HG03469 (cell line): Measurements from ENCODE around the gene CANT1.

Experiments
- ATAC-seq: cut with Tn5 transposase; IDR thresholded peaks from one replicate; pipeline ENCODE4 v1.9.1; 2021; ENCODE audit warnings: mild to moderate bottlenecking, moderate library complexity, moderate number of reproducible peaks; ENCODE audit not compliant: unreplicated experiment

Gene CANT1

GRCh38 chr17:78979780-78980623 lies 29.6 kb downstream of the CANT1 start, which contains the start of gene LGALS3BP:
Gene LGALS3BP, minus strand, starts transcription at chr17:78979923. Its CDS starts 2,732 bp downstream, at chr17:78977191.
- no peak for ATAC-seq

GRCh38 chr17:78977997-78978973 lies 31.3 kb downstream of the CANT1 start:
- ATAC-seq = no peak

- ATAC-seq = no peak
Measured at GRCh38 chr17:78977681-78977943, 32.0 kb downstream of the CANT1 start.

GRCh38 chr17:78976907-78977680 lies 32.5 kb downstream of the CANT1 start:
- ATAC-seq = no peak

- ATAC-seq = no peak
Measured at GRCh38 chr17:78974635-78975591, 34.7 kb downstream of the CANT1 start.

DNA sequence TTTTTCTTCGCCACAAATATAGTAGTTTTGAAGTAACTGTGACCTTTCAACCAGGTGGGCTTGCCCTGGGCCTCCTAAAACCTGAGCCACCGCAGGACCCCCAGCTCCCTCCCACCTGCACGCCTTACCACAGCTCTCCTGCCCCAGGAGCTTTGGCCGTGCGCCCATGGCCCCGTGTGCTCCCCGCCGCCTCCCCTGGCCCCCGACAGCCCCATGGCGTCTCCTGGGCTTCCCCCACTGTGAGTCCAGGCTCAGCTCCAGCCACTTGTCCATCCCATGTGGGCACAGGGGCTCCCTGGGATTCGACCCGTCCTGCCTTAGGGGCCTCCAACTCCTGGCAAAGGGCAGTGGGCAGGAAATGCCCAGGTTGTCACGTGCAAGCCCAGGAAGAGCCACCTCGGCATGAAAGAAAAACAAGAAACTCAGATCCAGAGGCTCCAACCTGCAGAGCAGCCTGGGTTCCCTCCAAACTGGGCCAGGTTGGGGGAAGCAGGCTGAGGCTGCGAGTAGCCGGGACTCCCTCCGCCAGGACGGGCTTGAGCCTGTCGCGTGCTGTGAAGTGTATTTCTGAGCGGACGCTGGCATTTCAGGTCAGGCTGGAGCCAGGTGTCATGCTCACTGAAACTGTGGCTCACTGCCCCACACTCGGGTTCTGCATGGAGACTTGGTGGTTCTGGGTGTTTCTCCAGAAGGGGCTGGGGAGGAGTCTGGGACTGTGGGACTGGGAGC lies 35.6 kb downstream of the CANT1 start:
- no peak for ATAC-seq

DNA sequence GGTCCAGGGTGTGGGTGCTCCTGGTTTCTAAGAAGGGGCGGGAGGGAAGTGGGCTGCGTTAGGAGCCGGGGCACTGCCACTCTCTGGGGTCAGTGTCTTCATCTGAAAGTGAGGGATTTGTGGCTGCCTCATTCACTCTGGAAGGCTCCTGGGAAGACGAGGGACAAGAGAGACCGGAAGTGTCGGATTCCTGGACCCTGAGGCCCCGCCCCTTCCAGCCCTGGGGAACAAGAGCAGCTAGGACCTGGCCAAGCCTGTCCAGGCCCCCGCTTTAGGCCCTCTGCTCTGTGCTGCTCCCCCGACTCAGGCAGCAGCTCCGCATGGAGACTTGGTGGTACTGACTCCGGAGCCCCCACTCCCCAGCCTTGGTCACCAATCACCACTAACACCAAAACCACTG lies 36.4 kb downstream of the CANT1 start:
- ATAC-seq = no peak

GRCh38 chr17:78972507-78973105 lies 37.0 kb downstream of the CANT1 start:
- ATAC-seq = no peak

GRCh38 chr17:78971756-78972506 lies 37.6 kb downstream of the CANT1 start:
- no peak for ATAC-seq

DNA sequence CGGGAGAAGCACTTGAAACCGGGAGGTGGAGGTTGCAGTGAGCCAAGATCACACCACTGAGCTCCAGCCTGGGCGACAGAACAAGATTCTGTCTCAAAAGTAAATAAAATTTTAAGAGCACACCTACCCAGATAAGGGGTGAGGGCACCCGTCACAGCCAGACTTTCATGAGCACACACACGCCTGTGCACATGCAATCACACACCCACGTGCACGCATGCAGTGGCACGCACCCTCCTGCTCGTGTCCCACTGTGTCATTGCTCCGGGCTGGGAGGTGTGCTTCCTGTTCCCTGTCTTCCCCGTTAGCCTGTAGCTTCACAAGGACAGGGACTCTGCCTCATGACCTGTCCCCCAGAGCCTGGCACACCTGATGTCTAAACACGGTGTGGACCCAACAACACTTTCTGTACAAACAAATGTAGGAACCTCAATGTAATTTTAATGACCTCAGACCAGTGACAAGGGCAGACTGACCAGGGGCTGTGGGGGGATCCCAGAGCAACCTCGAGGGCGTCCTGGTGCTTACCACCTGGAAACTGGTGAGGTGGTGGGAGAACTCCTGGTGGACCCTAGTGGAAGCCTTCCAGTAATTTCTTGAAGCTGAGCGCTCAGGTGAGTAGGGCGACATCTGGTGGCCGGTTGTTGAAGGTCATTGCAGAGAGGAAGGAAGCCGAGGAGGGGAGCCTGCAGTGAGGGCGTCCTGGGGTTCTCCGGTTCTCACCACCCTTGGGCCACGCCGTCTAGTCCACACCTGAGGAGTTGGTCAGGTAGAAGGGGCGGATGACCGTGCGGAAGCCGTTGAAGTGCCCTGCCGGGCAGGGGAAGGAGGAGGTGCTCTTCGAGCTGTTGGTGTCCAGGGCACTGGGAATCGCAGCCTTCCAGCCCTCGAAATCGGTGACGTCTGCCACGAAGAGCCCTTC lies 38.5 kb downstream of the CANT1 start:
- ATAC-seq = no peak

- ATAC-seq = no peak
Measured at GRCh38 chr17:78969865-78970264, 39.7 kb downstream of the CANT1 start.

DNA sequence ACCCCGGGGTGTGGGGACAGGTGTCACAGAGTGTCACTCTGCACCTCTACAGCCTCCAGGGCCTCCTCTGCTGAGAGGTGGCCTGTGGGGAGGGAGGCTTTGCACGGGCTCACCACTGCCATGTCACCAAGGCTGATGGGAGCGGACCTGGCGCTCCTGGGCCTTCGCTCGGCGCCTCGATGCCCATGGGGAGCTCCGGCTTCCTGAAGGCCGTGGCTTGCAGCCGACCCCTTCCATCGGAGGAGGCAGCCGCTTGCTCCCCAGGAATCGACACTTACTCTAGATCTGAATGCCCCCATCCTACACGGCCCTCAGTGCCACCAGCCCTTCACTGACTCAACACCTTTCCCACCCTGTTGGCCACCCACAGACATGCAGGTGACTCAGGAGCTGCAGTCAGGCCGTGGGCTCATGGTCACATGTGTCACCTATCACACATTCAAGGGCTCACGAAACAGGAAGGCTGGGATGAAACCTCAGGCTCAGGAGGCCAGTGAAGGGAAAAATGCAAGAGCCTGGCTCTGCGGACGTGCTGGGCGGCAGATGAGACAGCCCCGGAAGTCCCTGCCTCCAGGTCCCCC lies 41.7 kb downstream of the CANT1 start:
- no peak for ATAC-seq

DNA sequence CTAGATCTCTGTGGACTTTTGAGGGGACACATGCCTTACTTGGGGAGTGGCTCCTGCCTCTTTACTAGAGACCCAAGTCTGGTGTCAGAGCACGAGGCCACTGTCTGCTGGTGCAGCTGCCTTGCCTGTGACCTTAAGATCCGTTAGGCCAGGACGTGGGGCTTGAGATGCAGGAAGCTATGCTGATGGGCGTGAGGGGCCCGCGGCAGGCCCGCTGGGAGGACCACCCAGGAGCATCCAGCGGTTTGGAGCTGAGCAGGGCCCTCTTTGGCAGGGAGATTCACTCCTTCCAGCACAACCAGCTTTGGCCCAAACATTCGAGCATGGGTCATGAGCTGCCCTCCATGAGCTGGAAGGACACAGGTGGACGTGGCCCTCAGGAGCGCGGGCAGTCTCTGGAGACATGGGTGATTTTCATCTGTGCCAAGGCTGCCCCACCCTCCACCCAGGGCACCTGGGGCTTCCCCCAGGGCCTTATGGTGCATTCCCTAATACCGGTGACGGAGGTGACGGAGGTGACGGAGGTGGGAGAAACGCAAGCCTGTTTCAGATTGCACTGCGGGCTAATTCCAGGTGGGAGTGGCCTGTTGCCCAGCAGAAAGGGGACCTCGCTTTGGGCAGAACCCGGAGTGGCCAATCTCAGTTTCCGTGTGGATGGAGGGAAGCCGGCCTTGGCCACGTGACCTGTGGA lies 42.5 kb downstream of the CANT1 start:
- no peak for ATAC-seq

DNA sequence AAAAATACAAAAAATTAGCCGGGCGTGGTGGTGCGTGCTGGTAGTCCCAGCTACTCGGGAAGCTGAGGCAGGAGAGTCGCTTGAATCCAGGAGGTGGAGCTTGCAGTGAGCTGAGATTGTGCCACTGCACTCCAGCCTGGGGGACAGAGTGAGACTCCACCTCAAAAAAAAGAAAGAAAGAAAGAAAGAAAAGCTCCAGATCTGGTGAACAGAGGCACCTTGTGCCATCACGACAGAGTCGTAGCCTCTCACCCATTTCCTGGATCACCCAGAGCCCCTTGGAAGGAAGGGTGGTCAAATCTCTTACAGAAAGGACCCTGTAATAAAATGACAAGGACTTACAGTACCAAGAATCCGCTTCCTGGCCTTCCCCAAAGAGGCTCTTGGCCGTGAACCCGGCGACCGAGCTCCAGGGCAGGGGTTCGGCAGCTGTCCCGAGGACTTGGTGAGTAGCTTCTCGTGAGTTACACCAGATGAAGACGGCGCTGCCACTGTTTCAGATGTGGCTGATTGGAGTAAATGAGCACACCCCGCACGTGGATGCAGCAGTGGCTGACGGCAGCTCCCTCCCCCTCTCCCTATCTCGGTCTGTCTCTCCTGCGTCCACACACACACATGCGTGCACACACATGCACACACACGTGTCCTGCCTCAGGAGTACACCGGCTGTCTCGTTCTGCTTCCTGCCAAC lies 43.3 kb downstream of the CANT1 start:
- ATAC-seq = no peak

DNA sequence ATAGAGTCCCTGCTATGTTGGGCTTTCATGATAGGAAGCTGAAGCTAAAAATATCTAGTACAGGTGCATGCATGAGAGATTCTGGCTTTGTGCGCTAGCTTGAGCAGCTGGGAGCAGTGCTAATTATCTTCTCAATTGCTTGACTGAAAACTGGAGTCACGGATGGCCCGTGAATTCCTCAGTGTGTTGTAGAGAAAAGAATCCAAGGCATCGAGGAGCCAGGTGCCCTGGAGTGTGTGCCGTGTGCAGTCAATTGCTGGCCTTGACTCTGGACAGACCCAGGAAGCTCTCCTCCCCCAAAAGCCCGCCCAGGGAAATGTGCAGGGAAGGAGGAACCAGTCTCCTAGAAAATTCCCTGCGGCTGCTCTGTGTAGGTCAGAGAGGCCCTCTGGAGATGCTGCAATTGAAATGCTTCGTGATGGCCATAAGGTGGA lies 44.1 kb downstream of the CANT1 start:
- ATAC-seq = no peak

DNA sequence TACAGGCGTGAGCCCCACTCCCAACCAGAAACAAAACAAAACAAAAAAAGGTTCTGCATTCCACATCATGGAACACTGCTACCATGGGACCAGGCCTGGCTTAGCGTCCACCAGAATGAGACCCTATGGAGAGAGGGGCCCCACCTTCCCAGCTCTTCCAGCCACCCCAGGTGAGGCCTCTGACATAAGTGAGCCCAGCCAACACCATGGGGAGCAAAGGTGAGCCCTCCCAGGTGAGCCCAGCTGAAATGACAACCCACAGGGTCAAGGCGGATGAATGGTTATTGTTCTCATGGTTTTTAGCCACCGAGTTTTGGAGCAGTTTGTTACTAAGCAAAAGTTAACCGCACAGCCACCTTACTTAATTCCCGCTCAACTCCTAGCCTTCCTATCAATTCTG lies 46.2 kb downstream of the CANT1 start:
- ATAC-seq = no peak
